Esophagus squamous epithelium (tissue), 5 donors: ENCODE data around the gene PTPRJ. TPM values are rescaled to one million over a fixed set of nuclear protein-coding genes. Genes with fewer than 3 reads are reported as not detected.
A peak's percentile ranks its signal among the peaks of the same experiment; 100 is the strongest.

Experiments used
- DNase-seq: peaks from one replicate; lab custom pipeline; 2025; lab: John Stamatoyannopoulos, UW
- H3K27ac ChIP-seq, 4 donors: fragments of 200-600 bp; sonication (generic); one replicate each; pipeline ENCODE4 v1.5.1; 2016 to 2019; ENCODE audit warnings: mild to moderate bottlenecking in 1 of 4
- H3K27me3 ChIP-seq, 4 donors: fragments of 200-600 bp; sonication (generic); 1 replicate in 3 of 4; 2 replicates in 1 of 4; pipeline versions ENCODE4 v1.5.1 to v1.6.0; 2017 to 2021; ENCODE audit warnings: antibody characterized with exemption in 1 of 4
- H3K36me3 ChIP-seq, 3 donors: fragments of 200-600 bp; sonication (generic); one replicate each; pipeline ENCODE4 v1.5.1; 2016 to 2019
- H3K4me1 ChIP-seq, 3 donors: fragments of 200-600 bp; sonication (generic); one replicate each; pipeline ENCODE4 v1.5.1; 2017 to 2019
- H3K4me3 ChIP-seq, 4 donors: fragments of 200-600 bp; sonication (generic); 1 replicate in 3 of 4; 2 replicates in 1 of 4; pipeline ENCODE4 v1.5.1; 2016 to 2019; ENCODE audit warnings: mild to moderate bottlenecking in 2 of 4, moderate library complexity in 1 of 4
- H3K9me3 ChIP-seq, 3 donors: fragments of 200-600 bp; sonication (generic); one replicate each; pipeline ENCODE4 v1.5.1; 2016 to 2019
- CTCF ChIP-seq, 6 experiments: fragments of 450-650 bp in 4 of 6; fragments of 200-600 bp in 2 of 6; sonication (generic) in 2 of 6; IDR thresholded peaks; one replicate each; pipeline ENCODE4 v1.5.1; 2016 to 2019; ENCODE audit warnings: antibody characterized with exemption in 6 of 6, mild to moderate bottlenecking in 4 of 6, moderate library complexity in 4 of 6
- POLR2A ChIP-seq, 4 donors: fragments of 450-650 bp; IDR thresholded peaks; one replicate each; pipeline ENCODE4 v1.6.1; 2017; ENCODE audit warnings: antibody characterized with exemption in 4 of 4, mild to moderate bottlenecking in 4 of 4, moderate library complexity in 3 of 4
- WGBS, 2 donors: methylation state at CpG; one replicate each; pipeline ENCODE4 v1.1.5; 2018; 5-methylcytosine and 5-hydroxymethylcytosine counted together
- intact Hi-C: fragments of 100-400 bp; cut with DNase I; formaldehyde crosslinking; loops from one replicate; pipeline ENCODE4 v1.15.0; 2022
- total RNA-seq, 4 donors: library from RNA; depleted of rRNA; stranded (reverse); fragments of >200 nt; gene quantifications; one replicate each; pipeline ENCODE4 v1.1.0, GENCODE V29; 2016
- donor health status: DM: yes; HTN: yes; CAD: no.

The PTPRJ gene
- total RNA-seq, 4 donors from 2014 or later, result 1.7 to 11.6 (median 3.4) TPM

GRCh38 chr11:47986219-47986618 lies 5.9 kb downstream of the PTPRJ start:
- intact Hi-C loops, result no loop called here
- DNase-seq, result no peak
- no peak for TF ChIP-seq POLR2A (IDR thresholded peaks at IDR 0.05)
- TF ChIP-seq CTCF (IDR thresholded peaks at IDR 0.05), result no peak
- Histone ChIP-seq H3K4me3 (no peak overlapping the region), H3K27me3 (peaks cover 0 to 10% (median 0%) of the 10 kb centered on the region in 4 donors), H3K9me3 (no peaks in the 10 kb centered on the region), H3K4me1 (peaks cover 8 to 36% (median 11%) of the 10 kb centered on the region in 3 donors), H3K36me3 (no peaks in the 10 kb centered on the region), H3K27ac (no peak overlapping the region)
- 83 to 89% methylated on average over 5 of the region's 5 CpGs for WGBS, 2 donors

- WGBS, 2 donors, result 40 to 57% methylated on average over 1 of the region's 1 CpG
These were observed 6.4 kb downstream of the PTPRJ start for GRCh38 chr11:47986742-47987141.

GRCh38 chr11:47987310-47987709 lies 7.0 kb downstream of the PTPRJ start:
- H3K9me3 ChIP-seq, result no peaks in the 10 kb centered on the region
- intact Hi-C loops, result no loop called here
- no peaks in the 10 kb centered on the region for H3K36me3 ChIP-seq
- H3K4me1 ChIP-seq, result peaks cover 0 to 31% (median 4%) of the 10 kb centered on the region in 3 donors
- peak overlapping the region in 1 of 4 donors; percentile 15 for H3K4me3 ChIP-seq
- TF ChIP-seq CTCF (IDR thresholded peaks at IDR 0.05) (no peak), POLR2A (IDR thresholded peaks at IDR 0.05) (no peak)
- 77 to 91% methylated on average over 2 of the region's 2 CpGs for WGBS, 2 donors
- no peaks in the 10 kb centered on the region for H3K27me3 ChIP-seq
- DNase-seq, result no peak
- H3K27ac ChIP-seq, result peak overlapping the region in 2 of 4 donors; percentile 11 to 69

More at GRCh38 chr11:47986742-47987141, 6.4 kb downstream of the PTPRJ start:
- no peak for TF ChIP-seq POLR2A (IDR thresholded peaks at IDR 0.05)
- TF ChIP-seq CTCF (IDR thresholded peaks at IDR 0.05), result no peak
- Histone ChIP-seq H3K4me1 (peaks cover 4 to 36% (median 9%) of the 10 kb centered on the region in 3 donors), H3K9me3 (no peaks in the 10 kb centered on the region), H3K27ac (no peak overlapping the region), H3K36me3 (no peaks in the 10 kb centered on the region), H3K4me3 (no peak overlapping the region), H3K27me3 (peaks cover 0 to 5% (median 0%) of the 10 kb centered on the region in 4 donors)
- intact Hi-C loops, result no loop called here
- no peak for DNase-seq

- Histone ChIP-seq H3K27me3 (no peaks in the 10 kb centered on the region), H3K36me3 (no peaks in the 10 kb centered on the region), H3K9me3 (no peaks in the 10 kb centered on the region), H3K27ac (peak overlapping the region in 2 of 4 donors; percentile 21 to 69), H3K4me3 (peak overlapping the region in 1 of 4 donors; percentile 15), H3K4me1 (peaks cover 0 to 30% (median 4%) of the 10 kb centered on the region in 3 donors)
- TF ChIP-seq POLR2A (IDR thresholded peaks at IDR 0.05), result no peak
- TF ChIP-seq CTCF (IDR thresholded peaks at IDR 0.05), result no peak
- intact Hi-C loops, result no loop called here
- WGBS, 2 donors, result 52 to 57% methylated on average over 6 of the region's 6 CpGs
- DNase-seq, result no peak
These were observed 7.4 kb downstream of the PTPRJ start for GRCh38 chr11:47987781-47988180.

- TF ChIP-seq POLR2A (IDR thresholded peaks at IDR 0.05) (no peak), CTCF (IDR thresholded peaks at IDR 0.05) (no peak)
- Histone ChIP-seq H3K4me1 (peaks cover 0 to 30% (median 4%) of the 10 kb centered on the region in 3 donors), H3K27me3 (no peaks in the 10 kb centered on the region), H3K27ac (no peak overlapping the region), H3K9me3 (no peaks in the 10 kb centered on the region), H3K4me3 (no peak overlapping the region), H3K36me3 (no peaks in the 10 kb centered on the region)
- 74 to 88% methylated on average over 2 of the region's 2 CpGs for WGBS, 2 donors
- DNase-seq, result no peak
- intact Hi-C loops, result no loop called here
These were observed 9.4 kb downstream of the PTPRJ start for GRCh38 chr11:47989779-47990178.
